HFFc6 (cell line): Measurements from ENCODE around the gene TRPV4. TPM values are rescaled to one million over a fixed set of nuclear protein-coding genes. Genes with fewer than 3 reads are reported as not detected.
"Not testable (repeated sequence)": the region's sequence is repeated elsewhere in the genome, so short reads cannot be mapped to it uniquely, and the experiment has no call there.

ENCODE experiments used
- DNase-seq: peaks from one replicate; pipeline ENCODE4 v3.0.0-alpha.2; 2018
- H3K27ac Mint-ChIP-seq: 2 replicates; pipeline ENCODE4 v1.8.0; 2020; ENCODE audit warnings: mild to moderate bottlenecking, mixed read lengths
- H3K27me3 Mint-ChIP-seq: 2 replicates; pipeline ENCODE4 v1.8.0; 2021; ENCODE audit warnings: mild to moderate bottlenecking, moderate library complexity, mixed read lengths; ENCODE audit not compliant: insufficient read depth
- H3K36me3 Mint-ChIP-seq: 2 replicates; pipeline ENCODE4 v1.8.0; 2021; ENCODE audit warnings: low read depth, mixed read lengths
- H3K4me1 Mint-ChIP-seq: 2 replicates; pipeline ENCODE4 v1.8.0; 2020; ENCODE audit warnings: low read depth, mixed read lengths
- H3K4me3 Mint-ChIP-seq: 2 replicates; pipeline ENCODE4 v1.8.0; 2020; ENCODE audit warnings: mild to moderate bottlenecking, moderate library complexity, mixed read lengths
- H3K9me3 Mint-ChIP-seq: 2 replicates; pipeline ENCODE4 v1.8.0; 2020; ENCODE audit warnings: mild to moderate bottlenecking, mixed read lengths
- total RNA-seq, 6 experiments: library from RNA; stranded (reverse); fragmentation: NEBNext Ultra II Directional; extraction: Animal tissue kit (Norgen Biotek cat#: 25700); gene quantifications; 2 replicates in 1 of 6; 3 replicates in 5 of 6; pipeline ENCODE4 v1.2.3, GENCODE V29; 2021
- TF ChIP-seq, protein P1 (sequence below): fragments of 200-600 bp; sonication (generic); IDR thresholded peaks from 2 replicates; pipeline ENCODE4 v1.5.0; 2021; ENCODE audit warnings: antibody characterized with exemption, mild to moderate bottlenecking

TRPV4 gene
- total RNA-seq, 6 experiments from 2014 or later, result 1.6 to 2.5 (median 1.9) TPM

DNA sequence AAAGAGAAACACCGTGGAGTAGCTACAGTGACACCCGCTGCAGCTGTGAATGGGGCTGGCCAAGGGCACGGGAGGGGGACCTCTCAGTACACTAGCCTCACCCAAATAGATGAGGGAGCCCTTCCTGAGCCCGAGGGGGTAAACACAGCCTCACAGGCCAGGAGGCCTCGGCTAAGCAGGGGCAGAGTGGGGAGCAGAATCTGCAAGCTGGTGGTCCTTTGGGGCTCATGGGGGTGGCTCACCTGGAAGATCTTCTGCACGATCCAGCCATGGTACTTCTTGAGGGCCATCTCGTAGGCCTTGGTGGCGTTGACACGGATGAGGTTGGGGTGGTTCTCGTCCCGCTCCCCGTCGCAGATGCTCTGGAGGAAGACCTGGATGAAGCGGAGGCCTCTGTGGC is 22.2 kb upstream of the TRPV4 start:
- TF ChIP-seq, protein P1, sequence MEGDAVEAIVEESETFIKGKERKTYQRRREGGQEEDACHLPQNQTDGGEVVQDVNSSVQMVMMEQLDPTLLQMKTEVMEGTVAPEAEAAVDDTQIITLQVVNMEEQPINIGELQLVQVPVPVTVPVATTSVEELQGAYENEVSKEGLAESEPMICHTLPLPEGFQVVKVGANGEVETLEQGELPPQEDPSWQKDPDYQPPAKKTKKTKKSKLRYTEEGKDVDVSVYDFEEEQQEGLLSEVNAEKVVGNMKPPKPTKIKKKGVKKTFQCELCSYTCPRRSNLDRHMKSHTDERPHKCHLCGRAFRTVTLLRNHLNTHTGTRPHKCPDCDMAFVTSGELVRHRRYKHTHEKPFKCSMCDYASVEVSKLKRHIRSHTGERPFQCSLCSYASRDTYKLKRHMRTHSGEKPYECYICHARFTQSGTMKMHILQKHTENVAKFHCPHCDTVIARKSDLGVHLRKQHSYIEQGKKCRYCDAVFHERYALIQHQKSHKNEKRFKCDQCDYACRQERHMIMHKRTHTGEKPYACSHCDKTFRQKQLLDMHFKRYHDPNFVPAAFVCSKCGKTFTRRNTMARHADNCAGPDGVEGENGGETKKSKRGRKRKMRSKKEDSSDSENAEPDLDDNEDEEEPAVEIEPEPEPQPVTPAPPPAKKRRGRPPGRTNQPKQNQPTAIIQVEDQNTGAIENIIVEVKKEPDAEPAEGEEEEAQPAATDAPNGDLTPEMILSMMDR, result no peak
- Mint-ChIP-seq H3K9me3 (no peaks in the 10 kb centered on the region), H3K27me3 (no peaks in the 10 kb centered on the region), H3K36me3 (no peaks in the 10 kb centered on the region; the same call in 1 of the 2 replicates), H3K4me3 (no peak overlapping the region), H3K27ac (no peak overlapping the region), H3K4me1 (no peaks in the 10 kb centered on the region)
- DNase-seq, result no peak

DNA sequence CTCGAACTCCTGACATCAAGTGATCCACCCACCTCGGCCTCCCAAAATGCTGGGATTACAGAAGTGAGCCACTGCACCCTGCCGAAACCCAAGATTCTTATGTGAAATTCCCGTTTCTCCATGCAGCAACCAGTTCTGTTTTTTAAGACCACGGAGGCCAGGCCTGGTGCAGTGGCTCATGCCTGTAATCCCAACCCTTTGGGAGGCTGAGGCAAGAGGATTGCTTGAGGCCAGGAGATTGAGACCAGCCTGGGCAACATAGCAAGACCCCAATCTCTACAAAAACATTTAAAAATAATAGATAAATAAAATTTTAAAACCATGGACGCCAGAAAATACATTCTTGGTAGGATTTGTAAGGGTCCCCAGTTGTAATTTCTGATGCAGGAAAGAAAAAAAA is 17.3 kb upstream of the TRPV4 start:
- H3K4me1 Mint-ChIP-seq, H3K9me3 Mint-ChIP-seq, H3K36me3 Mint-ChIP-seq: not testable (repeated sequence)

DNA sequence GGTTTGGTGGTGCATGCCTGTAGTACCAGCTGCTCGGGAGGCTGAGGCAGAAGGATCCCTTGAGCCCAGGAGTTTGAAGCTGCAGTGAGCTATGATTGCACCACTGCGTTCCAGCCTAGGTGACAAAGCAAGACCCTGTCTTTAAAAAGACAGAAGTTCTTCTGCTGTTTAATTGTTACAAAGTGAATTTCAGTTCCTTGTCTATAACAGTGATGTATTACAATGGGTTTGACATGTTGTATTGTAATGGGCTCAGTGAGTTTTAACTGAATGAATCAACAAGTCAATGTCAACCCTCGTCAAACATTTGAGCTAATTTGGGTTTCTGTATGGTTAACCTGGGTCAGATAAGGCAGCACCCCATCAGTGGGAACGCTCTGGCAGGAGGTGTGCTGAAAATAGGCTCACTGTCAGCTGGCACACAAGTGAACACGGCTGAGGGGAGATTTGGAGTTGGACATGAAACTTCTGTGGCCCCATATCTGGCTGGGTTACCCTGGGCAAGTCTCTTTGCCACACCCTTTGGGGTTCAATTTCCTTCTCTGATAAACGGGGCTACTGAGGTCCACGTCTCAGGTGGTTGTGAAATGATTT is 14.0 kb upstream of the TRPV4 start:
- TF ChIP-seq, protein P1, result no peak
- DNase-seq, result no peak
- H3K36me3 Mint-ChIP-seq, result no peaks in the 10 kb centered on the region; the same call in 1 of the 2 replicates
- peaks cover 7% of the 10 kb centered on the region; the same call in 1 of the 2 replicates for H3K4me1 Mint-ChIP-seq
- H3K4me3 Mint-ChIP-seq, result no peak overlapping the region
- H3K27me3 Mint-ChIP-seq, result peaks cover 2% of the 10 kb centered on the region; the same call in 1 of the 2 replicates
- H3K27ac Mint-ChIP-seq, result no peak overlapping the region
- H3K9me3 Mint-ChIP-seq, result no peaks in the 10 kb centered on the region

More for the DNA sequence above, 17.3 kb upstream of the TRPV4 start:
- not testable (repeated sequence) for H3K4me3 Mint-ChIP-seq, DNase-seq, H3K27ac Mint-ChIP-seq, H3K27me3 Mint-ChIP-seq

- Mint-ChIP-seq H3K27ac (no peak overlapping the region), H3K9me3 (no peaks in the 10 kb centered on the region), H3K4me1 (peaks cover 9% of the 10 kb centered on the region), H3K27me3 (peaks cover 2% of the 10 kb centered on the region; the same call in 1 of the 2 replicates), H3K4me3 (no peak overlapping the region; the same call in 1 of the 2 replicates), H3K36me3 (no peaks in the 10 kb centered on the region)
- TF ChIP-seq, protein P1, result no peak
- no peak for DNase-seq
These were observed 12.6 kb upstream of the TRPV4 start for GRCh38 chr12:109845824-109846205.

DNA sequence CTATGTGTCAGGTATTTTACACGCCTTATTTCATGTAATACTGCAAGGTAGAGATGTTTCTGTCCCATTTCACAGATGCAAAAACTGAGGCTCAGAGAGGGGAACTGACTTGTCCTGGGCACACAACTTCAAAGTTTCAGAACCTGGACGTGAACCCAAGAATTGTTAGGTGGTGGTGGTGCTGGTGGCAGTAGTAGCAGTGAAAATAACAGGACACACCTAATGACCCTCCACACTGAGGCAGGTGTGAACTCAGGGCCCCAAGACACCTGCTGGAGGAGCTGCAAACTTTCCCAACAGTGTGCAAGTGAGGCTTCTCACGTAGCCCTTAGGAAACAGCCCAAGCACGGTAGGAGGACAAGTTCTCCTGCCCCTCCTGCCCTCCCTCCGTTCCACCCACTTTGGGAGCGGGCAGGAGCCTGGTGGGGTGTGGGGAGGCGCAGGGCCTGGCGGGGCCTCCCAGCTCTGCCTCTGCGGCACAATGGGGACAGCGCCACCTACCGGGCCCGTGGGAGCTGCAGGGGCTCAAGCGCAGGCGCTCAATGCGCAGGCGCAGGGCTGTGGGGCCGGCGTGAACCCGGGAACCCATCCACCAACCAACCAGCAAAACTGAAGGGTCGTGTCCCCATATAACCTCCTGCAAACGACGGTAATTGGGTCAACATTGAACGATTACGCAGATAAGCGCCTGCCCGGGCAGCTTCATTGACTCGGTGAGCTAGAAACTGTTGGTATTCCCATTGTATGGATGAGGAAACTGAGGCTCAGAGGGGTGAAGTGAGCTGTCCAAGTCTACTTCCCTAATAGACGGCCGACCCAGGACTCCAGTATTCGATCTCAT is 12.0 kb upstream of the TRPV4 start:
- TF ChIP-seq, protein P1, result peak; percentile 100
- H3K9me3 Mint-ChIP-seq, result no peaks in the 10 kb centered on the region
- no peak overlapping the region for H3K27ac Mint-ChIP-seq
- no peak overlapping the region; the same call in 1 of the 2 replicates for H3K4me3 Mint-ChIP-seq
- DNase-seq, result peak; percentile 64
- H3K27me3 Mint-ChIP-seq, result peaks cover 2% of the 10 kb centered on the region; the same call in 1 of the 2 replicates
- H3K36me3 Mint-ChIP-seq, result no peaks in the 10 kb centered on the region
- H3K4me1 Mint-ChIP-seq, result peaks cover 15% of the 10 kb centered on the region

DNA sequence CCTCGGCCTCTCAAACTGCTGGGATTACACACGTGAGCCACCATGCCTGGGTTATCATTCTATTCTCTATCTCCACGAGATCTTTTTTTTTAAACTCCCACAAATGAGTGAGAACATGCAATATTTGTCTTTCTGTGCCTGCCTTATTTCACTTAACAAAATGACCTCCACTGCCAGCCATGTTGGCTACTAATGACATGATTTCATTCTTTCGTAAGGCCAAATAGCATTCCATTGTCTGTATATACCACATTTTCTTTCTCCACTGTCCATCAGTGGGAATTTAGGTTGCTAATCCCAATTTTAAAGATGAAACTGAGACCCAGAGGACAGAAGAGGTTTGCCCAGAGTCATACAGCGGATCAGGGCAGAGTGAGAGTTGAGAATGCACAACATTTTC is 10.9 kb upstream of the TRPV4 start:
- no peak overlapping the region for H3K27ac Mint-ChIP-seq
- no peak for DNase-seq
- no peaks in the 10 kb centered on the region for H3K9me3 Mint-ChIP-seq
- no peaks in the 10 kb centered on the region for H3K36me3 Mint-ChIP-seq
- H3K27me3 Mint-ChIP-seq, result peaks cover 2% of the 10 kb centered on the region
- no peak overlapping the region for H3K4me3 Mint-ChIP-seq
- TF ChIP-seq, protein P1, result no peak
- peaks cover 21% of the 10 kb centered on the region for H3K4me1 Mint-ChIP-seq
